CD4-positive, alpha-beta T cell treated with Interleukin-17A for 4 hours (primary cell): Measurements from ENCODE around the gene ATXN10.

Source experiments
- DNase-seq: peaks from one replicate; pipeline ENCODE4 v3.0.0-alpha.2; 2020; ENCODE audit warnings: mixed read lengths

Gene ATXN10

DNA sequence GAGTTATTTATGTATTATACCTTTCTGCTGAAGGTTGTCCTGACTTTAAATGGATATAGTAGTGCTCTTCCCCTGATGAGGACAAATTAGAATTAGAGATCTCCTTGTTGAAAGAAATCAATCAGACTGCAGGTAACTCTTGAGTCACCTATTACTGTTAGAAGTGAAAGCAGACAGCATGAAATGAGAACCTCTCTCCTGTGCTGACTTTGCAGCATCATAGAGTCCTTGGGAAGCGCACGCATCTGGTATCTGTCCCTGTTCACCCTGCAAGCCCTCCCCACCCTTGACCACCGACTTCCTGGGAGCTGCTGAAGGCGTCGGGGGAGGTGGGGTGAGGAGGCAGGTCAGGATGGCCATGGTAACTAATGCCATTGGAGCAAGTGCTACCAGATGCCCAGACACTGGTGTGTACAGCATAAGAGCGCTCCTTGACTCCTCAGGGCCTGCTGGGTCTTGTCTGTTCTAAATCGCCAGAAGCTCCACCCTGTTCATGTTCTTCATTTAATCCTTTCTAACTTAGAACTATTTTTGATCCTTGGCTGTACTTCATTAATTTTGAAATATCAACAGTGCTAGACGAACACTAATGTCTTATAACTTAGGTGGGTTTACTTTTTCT is 161.4 kb downstream of the ATXN10 start:
- no peak for DNase-seq

DNA sequence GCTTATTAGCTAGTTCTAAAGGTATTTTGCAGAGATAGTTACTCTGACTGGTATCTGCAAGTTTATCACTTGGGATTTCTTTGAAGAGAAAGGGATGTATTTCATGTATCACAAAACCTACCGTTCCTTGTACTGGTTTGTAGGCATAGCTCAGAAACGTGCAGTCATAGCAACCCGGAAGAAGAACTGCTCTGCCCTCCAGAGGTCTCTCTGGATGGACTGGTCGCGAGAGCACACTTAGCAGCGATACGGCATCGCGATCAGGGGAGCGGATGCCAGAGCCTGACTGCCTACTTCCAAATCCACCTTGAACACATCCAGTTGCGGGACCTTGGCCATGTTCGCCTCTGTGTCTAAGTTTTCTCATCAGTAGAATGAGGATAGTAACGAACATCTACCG is 162.0 kb downstream of the ATXN10 start:
- no peak for DNase-seq

DNA sequence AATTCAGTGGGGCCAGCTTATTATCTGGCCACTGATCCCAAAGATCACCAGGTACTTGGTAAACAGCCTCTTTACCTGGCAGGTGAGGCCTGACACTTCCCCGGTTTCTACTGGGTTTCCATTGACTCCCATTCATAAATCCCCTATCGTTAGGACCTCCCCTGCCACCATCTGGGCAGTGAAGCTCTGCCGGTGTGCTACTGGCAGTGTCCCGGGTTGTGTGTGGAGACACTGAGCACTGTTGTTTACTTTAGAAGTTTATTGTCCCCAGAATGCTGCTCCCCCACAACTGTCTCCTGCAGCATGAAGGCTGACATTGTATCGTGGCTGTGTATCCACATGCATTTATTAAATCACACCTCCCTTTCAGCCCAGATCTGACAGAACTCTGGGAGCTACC is 162.6 kb downstream of the ATXN10 start:
- DNase-seq = no peak

DNA sequence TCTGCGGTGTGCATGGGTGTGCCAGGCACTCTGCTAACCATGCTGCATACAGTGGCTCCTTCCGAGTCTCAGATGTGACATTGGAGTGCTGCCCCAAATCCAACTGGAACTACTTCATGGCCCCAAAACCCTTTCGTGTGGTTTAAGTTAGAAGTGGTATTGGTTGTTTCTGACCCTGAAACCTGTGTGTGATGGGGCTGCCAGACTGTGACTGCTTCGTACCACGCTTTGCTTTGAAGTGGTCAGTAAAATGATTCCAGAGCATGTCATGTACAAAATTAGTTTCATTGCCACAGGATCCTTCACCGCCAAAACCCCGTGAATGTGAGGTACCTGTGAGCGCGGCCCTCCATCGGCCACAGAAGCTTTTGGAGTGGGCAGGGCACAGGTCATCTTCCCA is 163.2 kb downstream of the ATXN10 start:
- no peak for DNase-seq

DNA sequence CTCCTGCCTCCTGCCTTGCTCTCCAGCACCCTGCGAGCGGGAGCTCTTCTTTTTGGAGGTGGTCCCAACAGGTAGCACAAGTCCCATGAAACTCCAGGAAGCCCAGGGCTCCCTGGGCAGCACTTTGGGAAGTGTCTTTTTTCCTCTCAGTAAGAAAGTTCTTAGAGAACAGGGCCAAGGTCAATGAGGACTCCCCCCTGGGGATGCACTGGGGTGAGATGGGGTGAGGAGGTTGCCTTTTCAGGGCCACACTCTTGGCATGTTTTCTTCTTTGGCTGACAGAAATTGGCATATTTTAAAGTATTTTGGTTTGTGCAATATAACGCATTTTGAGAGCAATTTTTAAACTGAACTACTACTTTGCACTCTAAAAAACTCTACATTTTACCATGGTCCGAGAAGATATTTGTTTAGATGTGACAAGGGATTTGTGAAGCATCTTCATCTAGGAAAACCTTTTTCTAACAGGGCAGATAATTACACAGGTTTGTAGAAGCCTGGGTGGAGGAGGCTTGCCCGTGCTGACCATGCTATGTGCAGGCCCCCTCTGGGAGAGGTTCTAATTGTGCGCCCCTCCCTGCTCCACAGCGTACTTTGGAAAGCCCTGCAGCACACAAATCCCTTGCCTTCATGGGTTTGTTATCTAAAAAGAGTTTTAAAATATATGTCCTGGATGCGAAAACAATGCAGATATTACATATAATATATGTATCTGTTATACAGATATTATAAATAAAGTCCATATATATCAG is 165.0 kb downstream of the ATXN10 start:
- no peak for DNase-seq

DNA sequence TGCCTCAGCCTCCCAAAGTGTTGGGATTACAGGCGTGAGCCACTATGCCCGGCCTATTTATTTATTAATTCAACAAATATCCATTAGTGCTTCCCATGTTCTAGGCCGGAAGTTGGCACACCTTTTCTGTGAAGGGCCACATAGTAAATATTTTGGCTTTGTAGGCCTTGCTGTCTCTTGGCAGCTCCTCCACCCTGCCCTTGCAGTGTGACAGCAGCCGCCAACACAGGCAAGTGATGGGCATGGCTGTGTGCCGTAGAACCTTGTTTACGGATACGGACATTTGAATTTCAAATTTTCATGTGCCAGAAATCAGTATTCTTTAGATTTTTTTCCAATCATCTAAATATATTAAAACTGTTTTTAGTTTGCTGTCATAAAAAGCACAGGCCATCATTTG is 165.9 kb downstream of the ATXN10 start:
- no peak for DNase-seq

DNA sequence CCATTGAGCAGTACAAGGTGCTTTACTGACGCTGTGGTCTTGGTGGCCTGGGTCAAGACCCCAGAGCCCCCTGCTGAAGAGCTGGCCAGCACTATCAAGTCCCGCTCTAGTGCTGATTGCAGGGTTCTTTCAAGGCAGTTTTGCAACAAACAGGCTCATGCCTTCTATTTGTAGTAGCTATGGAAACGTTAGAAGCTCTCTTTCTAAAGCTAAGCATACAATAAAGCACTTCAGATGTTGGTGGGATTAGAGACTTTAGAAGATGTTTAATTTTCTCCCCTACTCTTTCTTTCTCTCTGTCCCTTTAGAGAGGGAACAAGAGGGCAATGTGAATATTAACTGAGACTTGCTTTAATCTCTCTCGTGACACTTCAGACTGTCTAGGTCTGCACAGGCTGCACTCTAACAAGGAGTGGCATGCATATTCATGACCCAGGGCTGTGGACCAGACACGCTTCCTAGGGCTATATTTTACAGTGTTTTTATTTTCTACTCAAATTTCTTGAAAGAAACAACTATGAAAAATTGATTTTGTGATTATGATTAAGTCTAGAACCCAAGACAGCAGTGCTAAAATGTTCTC is 166.8 kb downstream of the ATXN10 start:
- no peak for DNase-seq

DNA sequence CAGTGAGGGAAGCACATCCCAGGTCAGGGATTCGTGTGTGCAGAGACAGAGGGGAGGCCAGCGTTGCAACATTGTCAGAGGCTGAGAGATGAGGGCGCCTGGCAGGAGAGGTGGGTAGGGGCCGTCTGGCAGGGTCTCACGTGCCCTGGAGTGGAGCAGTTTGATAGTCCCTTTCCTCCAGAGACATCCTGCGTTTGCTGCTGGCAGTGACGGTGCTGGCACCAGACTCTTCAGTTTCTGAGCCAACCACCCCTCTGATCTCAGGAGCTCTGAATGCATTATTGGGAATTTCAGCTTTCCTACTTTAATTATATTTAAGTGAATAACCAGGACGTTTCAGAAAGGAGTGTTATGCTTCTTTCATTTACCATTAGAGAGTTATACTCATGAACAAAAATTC is 168.8 kb downstream of the ATXN10 start:
- DNase-seq = no peak

DNA sequence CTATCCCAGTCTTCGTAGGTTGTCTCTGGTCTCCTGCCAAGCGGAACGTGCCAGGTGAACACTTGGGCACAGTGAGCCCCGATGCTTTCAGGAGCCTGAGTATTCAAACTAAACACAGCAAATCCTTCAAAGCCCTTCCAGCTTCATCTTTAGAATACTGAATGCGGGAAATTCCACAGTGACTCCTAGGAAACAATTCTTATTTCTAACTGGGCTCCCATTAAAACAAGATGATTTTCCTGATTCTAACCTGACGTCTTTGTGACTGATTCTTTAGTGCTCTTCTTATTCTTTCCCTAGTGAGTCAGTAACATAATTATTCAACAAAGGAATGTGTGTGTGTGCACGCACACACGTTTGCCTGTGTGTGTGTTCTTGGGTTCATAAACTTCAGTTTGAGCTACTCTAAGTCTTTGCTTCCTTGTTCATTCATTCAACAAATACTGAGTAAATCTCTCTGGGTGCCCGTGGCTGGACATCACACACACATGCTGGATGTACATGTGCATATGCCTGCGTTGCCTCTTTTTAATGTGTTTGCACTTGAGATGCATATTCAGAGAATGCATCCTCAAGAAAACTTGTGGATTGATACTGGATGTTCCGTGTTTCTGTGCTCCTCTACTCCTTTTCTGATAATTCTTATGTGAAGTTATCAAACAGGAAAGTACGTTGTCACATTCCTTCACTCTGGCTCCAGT is 170.8 kb downstream of the ATXN10 start:
- no peak for DNase-seq

DNA sequence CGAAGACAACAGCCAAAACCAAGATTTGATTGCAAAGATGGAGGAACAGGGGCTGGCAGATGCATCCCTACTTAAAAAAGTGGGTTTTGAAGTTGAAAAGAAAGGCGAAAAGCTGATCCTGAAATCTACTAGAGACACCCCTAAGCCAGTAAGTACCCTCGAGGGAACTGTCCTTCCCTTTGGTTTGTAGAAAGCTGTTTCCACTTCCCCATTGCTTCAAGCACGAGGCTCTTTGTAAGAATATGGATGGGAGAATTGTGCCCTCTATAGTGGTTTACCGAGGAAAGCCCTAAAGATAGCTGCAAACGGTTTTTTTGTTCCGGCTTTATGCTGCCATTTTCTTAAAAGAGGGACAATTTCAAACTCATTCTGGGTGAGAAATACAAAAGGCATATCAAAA is 171.4 kb downstream of the ATXN10 start:
- no peak for DNase-seq

DNA sequence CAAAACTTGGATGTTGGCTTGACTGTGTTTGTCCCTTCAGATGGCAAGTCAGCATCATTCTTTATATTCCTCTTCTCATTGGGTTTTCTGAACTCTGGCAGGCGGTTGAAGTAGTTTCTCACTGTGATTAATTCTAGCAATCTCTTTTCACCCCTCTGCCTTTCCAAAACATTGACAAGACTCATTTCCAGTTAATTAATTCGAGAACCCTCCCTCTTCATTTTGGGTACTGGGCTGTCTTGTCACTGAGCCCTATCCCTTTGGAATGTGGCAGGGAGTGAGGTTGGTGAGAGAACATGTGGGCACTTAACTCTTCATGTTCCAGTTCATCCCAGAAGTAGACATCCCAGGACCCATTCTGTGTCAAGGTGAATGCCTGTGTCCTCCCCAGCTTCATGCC is 172.4 kb downstream of the ATXN10 start:
- DNase-seq = no peak

DNA sequence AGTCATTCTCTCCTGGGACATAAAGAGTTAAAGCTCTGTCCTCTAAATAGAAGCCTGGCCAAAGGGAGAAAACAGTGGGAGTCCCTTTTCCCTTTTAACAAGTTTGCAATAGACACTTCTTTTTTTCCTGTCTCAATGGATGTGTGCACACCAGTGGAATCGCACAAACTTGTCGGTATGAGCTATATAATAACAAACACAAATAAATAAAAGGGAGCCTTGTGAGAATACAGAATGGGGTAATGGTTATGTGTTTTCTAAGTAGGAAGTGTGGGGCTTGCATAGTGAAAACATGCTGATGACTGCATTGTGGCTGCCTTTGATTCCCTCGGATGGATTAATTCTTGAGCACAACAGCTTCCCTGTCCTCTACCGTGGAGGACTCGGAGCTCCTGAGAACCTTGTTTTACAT is 173.4 kb downstream of the ATXN10 start:
- DNase-seq = no peak

DNA sequence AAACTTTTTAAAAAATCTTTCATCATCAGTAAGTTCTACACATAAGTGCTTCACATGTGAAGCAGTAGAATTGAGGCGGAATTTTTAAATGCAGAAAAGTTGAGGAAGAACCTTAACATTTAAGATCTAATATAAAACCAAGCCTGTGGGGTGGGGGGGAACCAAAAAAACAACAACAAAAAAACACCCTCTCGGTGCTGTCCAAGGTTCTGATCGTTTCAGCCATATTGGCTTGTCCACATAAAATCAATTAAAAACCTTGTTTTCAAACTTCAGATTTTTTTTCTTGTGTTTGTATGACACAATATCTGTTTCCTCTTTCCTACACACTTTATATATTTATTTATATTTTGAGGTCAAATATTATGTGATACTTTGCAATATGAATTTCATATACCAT is 175.3 kb downstream of the ATXN10 start:
- no peak for DNase-seq

DNA sequence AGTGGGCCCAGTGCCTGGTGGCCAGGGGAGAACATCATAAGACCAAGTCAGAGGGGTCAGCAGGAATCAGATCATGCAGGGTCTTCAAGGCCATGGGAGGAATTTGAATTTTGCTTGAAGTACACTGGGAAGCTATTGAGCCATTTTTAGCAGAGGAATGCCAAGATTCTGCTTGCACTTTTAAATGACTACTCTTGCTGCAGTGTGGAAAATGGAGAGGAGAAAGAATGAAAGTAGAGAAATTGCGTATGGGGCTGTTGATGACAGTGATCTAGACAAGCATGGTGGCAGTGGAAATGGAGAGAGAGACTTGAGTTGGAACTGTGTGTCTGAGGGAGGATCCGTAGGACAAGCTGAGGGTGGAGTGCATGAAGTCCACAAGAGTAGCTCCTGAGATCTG is 177.3 kb downstream of the ATXN10 start:
- no peak for DNase-seq

DNA sequence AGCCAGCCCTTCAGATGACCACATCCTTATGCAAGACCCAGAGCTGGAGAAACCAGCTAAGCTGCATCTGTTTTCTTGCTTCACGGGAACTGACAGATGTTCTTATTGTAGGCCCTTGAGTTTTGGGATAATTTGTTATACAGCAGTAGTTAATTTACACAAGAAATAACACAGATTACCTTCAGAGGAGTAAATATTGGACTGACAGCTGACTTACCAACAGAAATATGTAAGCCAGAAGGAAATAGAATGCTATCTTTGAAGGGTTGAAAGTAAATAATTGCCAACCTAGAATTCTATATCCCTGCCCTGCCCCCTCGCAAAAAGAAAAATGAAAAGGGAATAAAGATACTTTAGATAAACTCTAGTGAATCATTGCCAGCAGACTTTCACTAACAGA is 181.2 kb downstream of the ATXN10 start:
- DNase-seq = no peak

DNA sequence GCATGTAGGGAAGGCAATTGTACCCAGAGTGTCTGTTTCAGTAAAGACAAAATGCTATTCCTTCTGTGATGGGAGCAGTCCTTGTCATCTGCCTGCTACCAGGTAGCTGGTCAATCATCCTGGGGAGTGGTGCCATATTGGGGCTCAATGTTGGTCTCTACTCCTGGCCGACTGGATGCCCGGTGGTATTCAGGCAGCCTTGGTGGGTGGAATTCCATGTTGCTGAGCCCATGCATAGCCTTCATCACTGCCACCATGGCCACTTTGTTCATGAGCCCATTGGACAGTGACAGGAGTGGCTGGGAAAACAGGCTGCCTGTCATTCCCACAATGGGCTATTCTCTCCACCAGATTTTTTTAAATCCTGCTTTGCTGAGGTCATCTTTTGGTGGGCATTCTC is 184.3 kb downstream of the ATXN10 start:
- DNase-seq = no peak

DNA sequence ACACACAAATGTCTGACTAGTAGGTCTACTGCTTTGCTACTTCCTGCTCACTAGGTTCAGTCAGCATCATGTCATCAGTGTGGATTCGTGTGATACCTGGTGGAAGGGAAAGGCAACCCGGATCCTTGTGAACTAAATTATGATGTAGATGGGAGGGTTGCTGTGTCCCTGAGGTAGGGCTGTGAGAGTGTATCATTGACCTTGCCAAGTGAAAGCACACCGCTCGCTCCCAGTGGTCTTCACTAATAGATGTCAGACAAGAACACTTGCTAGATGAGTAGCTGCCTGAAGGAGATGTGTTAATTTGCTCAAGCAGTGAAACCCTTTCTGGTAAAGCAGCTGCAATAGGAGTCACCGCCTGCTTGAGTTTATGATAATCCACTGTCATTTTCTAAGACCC is 185.9 kb downstream of the ATXN10 start:
- no peak for DNase-seq

DNA sequence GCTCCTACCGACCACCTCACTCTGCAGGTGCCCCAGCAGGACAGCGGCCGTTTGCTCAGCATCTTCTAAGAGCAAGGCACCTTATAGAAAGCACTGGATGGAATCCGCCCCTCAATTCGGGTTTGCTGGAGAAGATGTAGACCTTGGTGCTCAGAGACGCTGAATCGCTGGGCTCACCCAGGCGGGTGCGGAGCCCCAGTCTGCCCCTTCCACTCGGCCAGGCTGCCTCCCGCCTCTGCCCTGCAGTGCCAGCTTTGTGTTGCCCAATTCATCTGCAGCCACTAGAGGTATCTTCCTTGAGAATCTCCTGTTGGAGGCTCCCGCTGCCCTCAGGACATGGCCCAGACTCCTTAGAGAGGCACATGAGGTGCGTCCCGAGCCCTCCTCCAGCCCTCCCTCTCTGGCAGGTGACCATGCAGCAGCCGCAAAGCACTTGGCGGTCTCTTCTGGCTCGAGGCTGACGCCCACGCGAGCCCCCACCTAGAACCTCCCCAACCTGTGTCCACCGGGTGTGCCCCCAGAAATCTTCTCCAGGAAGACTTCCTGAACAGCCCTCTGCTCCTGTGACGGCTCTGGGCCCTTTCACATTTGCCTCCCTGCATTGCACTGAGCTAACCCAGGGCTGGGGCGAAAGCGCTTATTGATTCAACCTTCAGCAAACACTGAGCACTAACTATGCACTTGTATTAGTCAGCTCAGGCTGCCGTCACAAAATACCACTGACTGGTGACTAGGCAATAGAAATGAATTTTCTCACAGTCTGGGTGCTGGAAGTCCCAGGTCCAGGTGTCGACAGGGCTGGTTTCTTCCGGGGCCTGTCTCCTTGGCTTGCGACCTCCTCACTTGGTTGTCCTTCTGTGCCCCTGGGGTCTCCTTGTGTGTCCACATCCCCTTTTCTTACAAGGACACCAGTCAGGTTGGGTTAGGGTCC is 187.9 kb downstream of the ATXN10 start:
- no peak for DNase-seq

DNA sequence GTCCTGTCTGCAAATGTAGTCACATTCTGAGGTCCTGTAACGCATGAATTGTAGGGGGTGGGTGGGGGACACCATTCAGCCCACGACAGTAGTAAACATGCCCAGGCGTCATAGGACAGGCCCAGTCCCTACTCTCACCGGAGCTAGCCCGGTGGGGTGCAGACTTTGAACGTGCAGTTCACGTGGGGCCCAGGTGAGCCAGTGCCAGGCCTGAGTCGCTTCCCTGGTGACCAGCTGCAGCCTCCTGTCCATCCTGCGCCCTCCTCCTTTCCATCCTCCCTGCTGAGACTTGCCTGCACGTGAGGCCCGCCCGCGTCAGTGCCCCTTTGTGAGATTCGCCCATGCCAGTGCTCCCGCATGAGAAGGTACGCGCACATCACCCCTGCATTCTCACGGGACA is 188.6 kb downstream of the ATXN10 start:
- DNase-seq = no peak

DNA sequence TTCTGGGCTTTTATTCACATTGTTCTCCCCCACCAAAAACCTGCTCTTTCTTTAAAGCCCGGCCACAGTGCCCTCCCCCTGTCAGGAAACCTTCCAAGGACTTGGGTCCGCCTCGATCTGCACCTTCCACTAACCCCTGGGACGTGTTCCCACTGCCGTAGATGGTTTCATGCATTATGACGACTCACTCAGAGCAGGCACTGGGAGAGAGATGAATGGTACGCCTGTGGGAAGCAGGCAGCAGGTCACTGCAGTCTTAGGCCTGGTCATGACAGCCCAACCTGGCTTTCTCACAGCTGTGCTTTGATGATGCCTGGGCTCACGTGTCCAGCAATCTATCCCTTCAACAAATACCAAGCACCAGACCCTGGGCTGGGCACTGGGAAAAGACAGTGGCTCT is 189.6 kb downstream of the ATXN10 start:
- DNase-seq = no peak

DNA sequence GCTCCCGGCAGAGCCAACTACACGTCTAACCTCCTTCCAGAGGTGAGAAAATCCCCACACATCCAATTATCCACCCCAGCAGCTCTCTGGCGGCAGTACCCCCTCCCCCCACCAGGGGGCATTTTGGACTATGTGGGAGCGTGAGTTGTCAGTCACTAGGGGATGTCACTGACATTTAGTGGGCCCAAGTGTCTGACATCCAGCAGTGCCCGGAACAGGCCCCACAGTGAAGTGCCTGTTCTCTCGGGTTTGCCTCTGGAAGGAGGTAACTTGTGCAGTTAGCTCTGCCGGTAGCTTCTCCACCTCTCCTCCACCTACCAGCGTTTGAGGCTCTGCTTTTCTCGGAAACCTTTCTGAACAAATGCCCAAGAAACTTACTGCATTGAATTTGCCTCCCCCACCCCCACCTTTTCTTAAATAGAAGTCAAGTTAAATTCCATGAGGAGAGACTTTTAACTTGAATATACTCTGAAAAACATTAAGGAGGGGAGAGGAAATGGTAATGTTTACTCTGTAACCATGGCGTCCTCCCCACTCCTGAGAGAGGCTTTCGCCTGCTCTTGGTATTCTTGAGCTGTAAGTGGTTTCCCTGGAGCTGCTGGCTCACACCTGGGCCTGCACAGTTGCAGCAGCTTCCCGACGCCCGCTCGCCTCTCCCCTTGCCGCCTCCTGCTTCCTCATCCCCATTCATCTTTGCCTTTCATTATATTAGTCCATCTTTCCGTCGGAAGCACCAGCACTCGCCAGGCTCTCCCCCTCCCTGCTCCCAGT is 192.5 kb downstream of the ATXN10 start:
- peak; percentile 69 for DNase-seq

DNA sequence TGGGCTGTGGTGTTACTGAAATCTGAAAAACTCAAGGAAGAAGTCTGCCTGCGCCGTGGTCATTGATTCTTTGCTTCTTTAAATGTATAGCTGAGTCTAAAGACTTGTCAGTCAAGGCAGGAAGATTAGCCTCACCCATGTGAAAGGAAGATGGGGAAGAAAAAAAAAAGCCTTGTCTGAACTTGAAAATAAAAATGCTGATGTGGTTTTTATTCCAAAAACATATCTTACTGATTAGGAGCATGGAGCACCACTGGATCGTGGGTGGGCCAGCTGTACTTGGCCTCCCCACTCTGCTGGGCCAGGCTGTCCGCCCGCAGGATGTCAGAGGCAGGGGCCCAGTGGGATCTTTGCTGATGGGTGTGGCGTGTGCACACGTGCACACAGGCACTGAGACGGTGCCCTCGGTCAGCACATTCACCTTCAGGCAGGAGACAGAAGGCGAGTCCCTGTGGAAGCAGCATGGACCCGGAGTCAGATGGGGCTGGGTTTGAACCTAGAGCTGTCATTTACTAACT is 193.4 kb downstream of the ATXN10 start:
- DNase-seq = no peak
